Measurements from ENCODE around the gene FAM114A2.

DNA sequence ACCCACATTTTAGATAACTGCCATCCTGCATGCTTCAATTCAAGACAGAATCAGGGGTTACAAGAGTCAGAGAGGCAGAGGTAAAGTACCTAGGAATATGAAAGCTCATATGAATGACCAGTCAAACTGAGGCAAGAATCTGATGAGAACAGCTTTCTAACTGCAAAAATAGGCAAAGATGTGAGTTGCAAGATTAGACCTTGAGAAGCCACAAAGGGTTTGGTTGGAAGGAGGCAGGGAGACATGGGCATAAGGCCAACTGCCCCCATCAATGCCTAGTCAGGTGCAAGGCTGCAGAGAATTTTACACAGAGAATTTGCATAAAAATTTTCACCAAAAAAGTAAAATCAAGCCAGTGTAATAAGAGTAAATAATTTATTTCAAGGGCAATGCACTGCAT is 12.8 kb downstream of the FAM114A2 start:
- TF ChIP-seq, protein P1, sequence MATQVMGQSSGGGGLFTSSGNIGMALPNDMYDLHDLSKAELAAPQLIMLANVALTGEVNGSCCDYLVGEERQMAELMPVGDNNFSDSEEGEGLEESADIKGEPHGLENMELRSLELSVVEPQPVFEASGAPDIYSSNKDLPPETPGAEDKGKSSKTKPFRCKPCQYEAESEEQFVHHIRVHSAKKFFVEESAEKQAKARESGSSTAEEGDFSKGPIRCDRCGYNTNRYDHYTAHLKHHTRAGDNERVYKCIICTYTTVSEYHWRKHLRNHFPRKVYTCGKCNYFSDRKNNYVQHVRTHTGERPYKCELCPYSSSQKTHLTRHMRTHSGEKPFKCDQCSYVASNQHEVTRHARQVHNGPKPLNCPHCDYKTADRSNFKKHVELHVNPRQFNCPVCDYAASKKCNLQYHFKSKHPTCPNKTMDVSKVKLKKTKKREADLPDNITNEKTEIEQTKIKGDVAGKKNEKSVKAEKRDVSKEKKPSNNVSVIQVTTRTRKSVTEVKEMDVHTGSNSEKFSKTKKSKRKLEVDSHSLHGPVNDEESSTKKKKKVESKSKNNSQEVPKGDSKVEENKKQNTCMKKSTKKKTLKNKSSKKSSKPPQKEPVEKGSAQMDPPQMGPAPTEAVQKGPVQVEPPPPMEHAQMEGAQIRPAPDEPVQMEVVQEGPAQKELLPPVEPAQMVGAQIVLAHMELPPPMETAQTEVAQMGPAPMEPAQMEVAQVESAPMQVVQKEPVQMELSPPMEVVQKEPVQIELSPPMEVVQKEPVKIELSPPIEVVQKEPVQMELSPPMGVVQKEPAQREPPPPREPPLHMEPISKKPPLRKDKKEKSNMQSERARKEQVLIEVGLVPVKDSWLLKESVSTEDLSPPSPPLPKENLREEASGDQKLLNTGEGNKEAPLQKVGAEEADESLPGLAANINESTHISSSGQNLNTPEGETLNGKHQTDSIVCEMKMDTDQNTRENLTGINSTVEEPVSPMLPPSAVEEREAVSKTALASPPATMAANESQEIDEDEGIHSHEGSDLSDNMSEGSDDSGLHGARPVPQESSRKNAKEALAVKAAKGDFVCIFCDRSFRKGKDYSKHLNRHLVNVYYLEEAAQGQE (IDR thresholded peaks at IDR 0.05; ENCODE audit: borderline replicate concordance) = no peak
- TF ChIP-seq, protein P2, sequence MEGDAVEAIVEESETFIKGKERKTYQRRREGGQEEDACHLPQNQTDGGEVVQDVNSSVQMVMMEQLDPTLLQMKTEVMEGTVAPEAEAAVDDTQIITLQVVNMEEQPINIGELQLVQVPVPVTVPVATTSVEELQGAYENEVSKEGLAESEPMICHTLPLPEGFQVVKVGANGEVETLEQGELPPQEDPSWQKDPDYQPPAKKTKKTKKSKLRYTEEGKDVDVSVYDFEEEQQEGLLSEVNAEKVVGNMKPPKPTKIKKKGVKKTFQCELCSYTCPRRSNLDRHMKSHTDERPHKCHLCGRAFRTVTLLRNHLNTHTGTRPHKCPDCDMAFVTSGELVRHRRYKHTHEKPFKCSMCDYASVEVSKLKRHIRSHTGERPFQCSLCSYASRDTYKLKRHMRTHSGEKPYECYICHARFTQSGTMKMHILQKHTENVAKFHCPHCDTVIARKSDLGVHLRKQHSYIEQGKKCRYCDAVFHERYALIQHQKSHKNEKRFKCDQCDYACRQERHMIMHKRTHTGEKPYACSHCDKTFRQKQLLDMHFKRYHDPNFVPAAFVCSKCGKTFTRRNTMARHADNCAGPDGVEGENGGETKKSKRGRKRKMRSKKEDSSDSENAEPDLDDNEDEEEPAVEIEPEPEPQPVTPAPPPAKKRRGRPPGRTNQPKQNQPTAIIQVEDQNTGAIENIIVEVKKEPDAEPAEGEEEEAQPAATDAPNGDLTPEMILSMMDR (IDR thresholded peaks at IDR 0.05; ENCODE audit: poor library complexity, severe bottlenecking) = no peak
- TF ChIP-seq POLR2AphosphoS5 (IDR thresholded peaks at IDR 0.05) (no peak), TAF1 (IDR thresholded peaks at IDR 0.05; ENCODE audit: low read depth) (no peak)
